A673 (cell line): ENCODE data around the gene GPATCH2L. TPM values are rescaled to one million over a fixed set of nuclear protein-coding genes. Genes with fewer than 3 reads are reported as not detected.

Experiments
- BruUV-seq: library from RNA; stranded (reverse); fragments of 400-500 nt; replicated peaks from 2 replicates; lab custom pipeline; 2021; lab: Mats Ljungman, UMichigan
- CTCF ChIA-PET: fragments of 300-600 bp; sonication (Branson Sonifier 250); formaldehyde crosslinking; loops from one replicate; lab custom pipeline; 2022; ENCODE audit warnings: antibody characterized with exemption; lab: Charles Lee
- POLR2A ChIA-PET: fragments of 300-600 bp; sonication (Branson Sonifier 250); formaldehyde crosslinking; loops from one replicate; lab custom pipeline; 2022; ENCODE audit warnings: antibody characterized with exemption; ENCODE audit not compliant: low non-redundant PET; lab: Charles Lee
- DNase-seq: peaks from one replicate; pipeline ENCODE4 v3.0.0-alpha.2; 2015; ENCODE audit warnings: low spot score
- H3K27ac ChIP-seq: fragments of 200-600 bp; sonication (generic); 2 replicates; pipeline ENCODE4 v1.5.1; 2016; ENCODE audit warnings: mixed run types, low read depth, mild to moderate bottlenecking, mixed read lengths, antibody characterized with exemption, low read length; ENCODE audit not compliant: poor library complexity, severe bottlenecking
- H3K27me3 ChIP-seq: fragments of 200-600 bp; sonication (generic); replicated peaks from 2 replicates; pipeline ENCODE4 v1.6.1; 2017; ENCODE audit warnings: mixed run types, low read depth, mild to moderate bottlenecking, mixed read lengths, antibody characterized with exemption, low read length; ENCODE audit not compliant: insufficient read depth, poor library complexity
- H3K36me3 ChIP-seq: fragments of 200-600 bp; sonication (generic); 2 replicates; pipeline ENCODE4 v1.6.1; 2016; ENCODE audit warnings: mixed run types, mild to moderate bottlenecking, mixed read lengths, antibody characterized with exemption, low read length; ENCODE audit not compliant: insufficient read depth, poor library complexity, severe bottlenecking
- H3K4me1 ChIP-seq: fragments of 200-600 bp; sonication (generic); 2 replicates; pipeline ENCODE4 v1.6.1; 2017; ENCODE audit warnings: mixed run types, mild to moderate bottlenecking, mixed read lengths, antibody characterized with exemption, low read length; ENCODE audit not compliant: insufficient read depth, poor library complexity, severe bottlenecking
- H3K4me3 ChIP-seq: fragments of 200-600 bp; sonication (generic); 2 replicates; pipeline ENCODE4 v1.5.1; 2016; ENCODE audit warnings: low read depth, mixed run types, mild to moderate bottlenecking, mixed read lengths, low read length; ENCODE audit not compliant: poor library complexity, severe bottlenecking
- H3K9me3 ChIP-seq: fragments of 200-600 bp; sonication (generic); 2 replicates; pipeline ENCODE4 v1.6.1; 2016; ENCODE audit warnings: mixed run types, low read depth, mild to moderate bottlenecking, mixed read lengths, antibody characterized with exemption, low read length; ENCODE audit not compliant: poor library complexity, severe bottlenecking
- CTCF ChIP-seq: fragments of 300-800, 200-600 bp; sonication (generic); conservative IDR thresholded peaks from 2 replicates; pipeline ENCODE4 v1.5.1; 2017; ENCODE audit warnings: low read depth, mild to moderate bottlenecking, antibody characterized with exemption, low read length, moderate library complexity, mixed read lengths
- EZH2 ChIP-seq: fragments of 200-600 bp; sonication (generic); IDR thresholded peaks from 2 replicates; pipeline ENCODE4 v1.6.1; 2017; ENCODE audit warnings: borderline replicate concordance, low read depth, mild to moderate bottlenecking, mixed read lengths, antibody characterized with exemption, low read length; ENCODE audit not compliant: poor library complexity, severe bottlenecking
- intact Hi-C: fragments of 100-400 bp; cut with micrococcal nuclease; formaldehyde crosslinking; loops from one replicate; pipeline ENCODE4 v1.10.0; 2022; ENCODE audit not compliant: unreplicated experiment
- total RNA-seq: library from RNA; stranded (reverse); gene quantifications from 2 replicates; pipeline ENCODE4 v1.2.3, GENCODE V29; 2021

Gene GPATCH2L
- total RNA-seq, 1 experiment from 2014 or later: 60.3 TPM

- intact Hi-C loops: no loop called here
- DNase-seq: no peak
- no TSS peak for BruUV-seq
- POLR2A ChIA-PET: no interaction called here
- Histone ChIP-seq H3K27ac (no peak overlapping the region), H3K36me3 (no peaks in the 10 kb centered on the region), H3K27me3 (peaks cover 7% of the 10 kb centered on the region), H3K4me1 (peaks cover 12% of the 10 kb centered on the region), H3K4me3 (no peak overlapping the region), H3K9me3 (no peaks in the 10 kb centered on the region)
- TF ChIP-seq CTCF: no peak
- TF ChIP-seq EZH2: no peak
- CTCF ChIA-PET: no interaction called here
Observed at GRCh38 chr14:76257842-76258397, 106.2 kb downstream of the GPATCH2L start.

GRCh38 chr14:76259029-76259735 lies 107.5 kb downstream of the GPATCH2L start:
- Histone ChIP-seq H3K27ac (no peak overlapping the region), H3K9me3 (no peaks in the 10 kb centered on the region), H3K4me3 (no peak overlapping the region), H3K4me1 (peaks cover 12% of the 10 kb centered on the region), H3K27me3 (peaks cover 3% of the 10 kb centered on the region), H3K36me3 (no peaks in the 10 kb centered on the region)
- CTCF ChIA-PET: no interaction called here
- DNase-seq: no peak
- intact Hi-C loops: no loop called here
- TF ChIP-seq EZH2 (no peak), CTCF (no peak)
- POLR2A ChIA-PET: no interaction called here
- BruUV-seq: no TSS peak

- ChIA-PET POLR2A (no interaction called here), CTCF (no interaction called here)
- Histone ChIP-seq H3K36me3 (no peaks in the 10 kb centered on the region), H3K4me3 (no peak overlapping the region), H3K27me3 (peaks cover 3% of the 10 kb centered on the region), H3K4me1 (peaks cover 12% of the 10 kb centered on the region), H3K9me3 (no peaks in the 10 kb centered on the region), H3K27ac (no peak overlapping the region)
- intact Hi-C loops: no loop called here
- no peak for DNase-seq
- TF ChIP-seq CTCF (no peak), EZH2 (no peak)
- BruUV-seq: no TSS peak
Observed at GRCh38 chr14:76260749-76261148, 109.0 kb downstream of the GPATCH2L start.
